Cerebellar cortex (tissue), 1 donor: ENCODE data around the gene PRLHR.
A peak's percentile ranks its signal among the peaks of the same experiment; 100 is the strongest.

Experiments used
- DNase-seq: peaks from one replicate; pipeline ENCODE4 v3.0.0-alpha.2; 2015; ENCODE audit warnings: low spot score

Gene PRLHR

DNA sequence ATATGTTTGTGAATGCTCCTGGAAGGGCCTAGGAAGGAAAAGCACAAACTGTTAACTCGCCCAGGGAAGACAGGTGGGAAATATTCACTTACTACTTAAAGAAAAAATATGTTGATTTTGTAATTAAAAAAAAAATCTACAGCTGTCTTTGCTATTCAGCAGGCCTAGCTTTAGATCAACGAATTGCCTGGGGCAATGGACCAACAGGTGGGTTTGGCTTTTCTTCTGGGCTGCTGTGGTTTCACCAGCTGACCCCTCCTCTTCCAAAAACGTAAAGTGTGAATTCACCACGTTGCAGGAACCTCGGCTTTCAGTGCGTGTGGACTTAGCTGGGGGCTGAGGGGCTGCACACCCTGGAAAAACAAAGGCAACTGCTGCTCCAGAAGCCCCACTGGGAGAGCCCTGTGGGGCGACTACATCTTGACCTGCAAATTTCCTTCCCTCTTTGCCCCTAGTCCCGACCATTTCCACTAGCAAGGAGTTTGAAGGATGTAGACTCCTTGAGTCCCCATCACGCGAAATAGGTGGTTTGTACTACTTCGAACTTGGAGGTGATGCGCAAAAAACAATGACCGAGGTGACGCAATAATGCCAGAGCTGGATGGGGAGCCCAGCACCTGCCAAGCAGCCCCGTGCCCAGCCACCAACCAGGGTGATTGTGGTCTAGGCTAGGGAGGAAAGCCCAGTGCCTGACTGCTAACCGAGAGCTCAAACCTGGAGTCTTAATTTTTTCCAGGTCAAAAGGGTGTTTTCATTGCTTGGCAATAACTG is 7.4 kb downstream of the PRLHR start:
- DNase-seq, result no peak

DNA sequence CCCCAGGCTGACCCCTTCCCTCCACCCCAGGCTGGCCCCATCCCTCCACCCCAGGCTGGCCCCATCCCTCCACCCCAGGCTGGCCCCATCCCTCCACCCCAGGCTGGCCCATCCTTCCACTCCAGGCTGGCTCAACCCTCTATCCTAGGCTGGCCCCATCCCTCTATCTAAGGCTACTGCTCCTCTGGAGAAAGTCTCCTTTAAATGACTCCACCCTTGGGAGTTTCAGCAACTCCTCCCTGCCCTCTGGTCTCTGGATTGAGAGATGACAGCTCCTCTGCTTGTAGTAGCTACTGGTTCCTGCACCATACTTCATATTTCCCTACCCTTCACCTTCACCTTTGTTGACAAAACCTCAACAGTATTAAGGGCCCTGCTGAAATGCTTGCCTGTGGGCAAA is 8.5 kb downstream of the PRLHR start:
- no peak for DNase-seq

DNA sequence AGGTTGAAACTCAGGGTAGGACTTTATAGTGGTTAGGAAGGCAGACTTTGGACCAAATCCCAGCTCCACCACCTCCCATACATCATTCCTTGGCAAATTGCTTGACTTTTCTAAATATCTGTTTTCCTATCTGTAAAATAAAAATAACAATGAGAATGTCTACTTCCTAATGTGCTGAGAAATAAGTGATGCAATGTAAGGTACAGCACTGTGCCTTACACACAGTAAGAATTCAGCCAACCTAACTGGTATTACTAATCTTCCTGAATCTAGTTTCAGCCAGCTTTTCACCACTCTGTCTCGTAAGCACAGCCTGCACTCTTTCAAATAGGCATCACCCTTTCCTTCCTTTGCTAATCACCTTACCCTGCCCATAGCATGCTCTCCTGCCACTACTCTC is 9.7 kb downstream of the PRLHR start:
- DNase-seq, result no peak

DNA sequence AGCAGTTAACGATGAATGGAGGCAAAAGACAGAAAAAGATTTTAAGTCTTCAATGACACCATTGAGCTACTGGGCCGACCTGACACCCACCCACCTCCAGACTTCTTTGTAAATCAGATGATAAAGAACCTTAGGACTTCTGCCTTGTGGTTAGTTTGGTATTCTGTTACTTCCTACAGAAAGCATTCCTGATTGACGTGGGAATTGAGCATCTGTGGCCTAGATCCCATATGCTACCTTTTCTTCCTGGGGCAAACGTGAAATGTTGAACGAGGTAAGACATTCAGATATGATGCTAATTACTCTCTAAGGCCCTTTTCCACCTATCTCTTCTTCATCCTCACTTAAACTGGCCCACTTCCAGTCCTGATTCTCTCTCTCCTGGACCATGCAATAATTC is 10.2 kb downstream of the PRLHR start:
- no peak for DNase-seq

DNA sequence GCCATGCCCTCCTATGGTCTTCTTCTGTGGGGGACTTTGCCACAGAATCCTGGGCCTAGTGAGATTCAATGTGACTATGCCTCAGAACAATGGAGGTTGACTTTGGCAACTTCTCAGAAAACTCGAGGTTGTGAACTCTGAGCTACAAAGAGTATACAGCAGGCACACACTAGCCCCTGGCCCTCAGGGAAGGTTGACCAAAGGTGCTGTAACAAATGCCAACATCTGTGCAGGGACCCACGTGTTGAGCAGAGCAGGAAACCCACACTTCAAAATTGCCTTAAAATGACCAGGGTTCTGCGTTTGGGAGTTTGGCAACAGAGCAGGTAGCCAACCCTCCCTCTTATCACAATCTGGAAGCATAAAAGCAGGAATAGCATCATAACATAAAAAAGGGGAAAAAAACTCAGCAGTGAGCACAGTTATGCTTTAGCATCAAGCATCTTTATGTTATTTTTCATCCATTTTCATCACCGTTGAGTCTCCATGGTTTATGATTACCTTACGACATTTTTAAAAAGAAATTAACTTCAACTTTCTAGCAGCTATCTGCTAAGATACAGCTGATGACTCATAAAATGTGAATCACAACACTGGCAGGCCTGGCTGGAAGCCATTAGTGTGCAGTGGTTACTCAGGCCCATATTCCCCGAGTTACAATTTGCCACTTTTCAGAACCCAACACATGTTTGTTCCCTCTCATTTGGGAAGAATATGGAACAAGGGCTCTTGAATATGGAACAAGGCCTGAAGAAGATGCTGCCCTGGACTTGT is 11.1 kb downstream of the PRLHR start:
- DNase-seq, result no peak

DNA sequence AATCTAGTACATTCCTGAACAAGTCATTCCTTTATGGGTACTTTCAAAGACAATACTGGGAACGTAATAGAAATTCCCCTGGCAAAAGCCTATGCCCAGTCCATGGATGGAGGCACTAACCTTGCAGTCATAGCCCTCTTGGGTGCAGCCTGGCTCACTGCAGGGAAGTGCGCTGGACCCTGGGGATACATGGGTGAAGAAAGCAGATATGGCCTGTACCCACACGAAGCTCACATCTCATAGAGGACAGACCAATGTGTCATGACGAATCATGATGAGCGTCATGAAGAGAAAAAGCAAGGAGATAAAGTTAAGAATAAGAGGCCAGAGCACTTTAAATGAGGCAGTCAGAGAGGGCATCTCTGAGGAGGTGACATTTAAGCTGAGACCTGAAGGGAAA is 11.8 kb downstream of the PRLHR start:
- no peak for DNase-seq

DNA sequence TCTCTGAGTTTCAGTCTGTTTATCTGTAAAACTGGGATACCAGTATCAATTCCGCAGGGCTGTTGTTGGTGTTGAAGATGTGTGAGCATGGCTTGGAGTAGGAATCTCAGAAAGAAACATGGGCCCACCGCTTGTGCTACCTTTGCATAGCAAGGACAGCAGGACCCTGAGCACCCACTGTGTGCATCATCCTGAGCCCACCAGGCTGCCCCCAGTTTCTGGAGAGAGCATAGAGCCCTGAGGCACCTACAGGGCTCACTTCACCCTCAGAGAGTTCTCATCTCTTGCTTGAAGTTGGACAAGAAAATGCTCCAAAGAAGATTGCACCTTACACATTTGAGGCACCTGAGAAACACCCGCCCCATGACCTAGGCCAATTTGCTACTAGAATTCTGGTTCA is 12.9 kb downstream of the PRLHR start:
- no peak for DNase-seq

DNA sequence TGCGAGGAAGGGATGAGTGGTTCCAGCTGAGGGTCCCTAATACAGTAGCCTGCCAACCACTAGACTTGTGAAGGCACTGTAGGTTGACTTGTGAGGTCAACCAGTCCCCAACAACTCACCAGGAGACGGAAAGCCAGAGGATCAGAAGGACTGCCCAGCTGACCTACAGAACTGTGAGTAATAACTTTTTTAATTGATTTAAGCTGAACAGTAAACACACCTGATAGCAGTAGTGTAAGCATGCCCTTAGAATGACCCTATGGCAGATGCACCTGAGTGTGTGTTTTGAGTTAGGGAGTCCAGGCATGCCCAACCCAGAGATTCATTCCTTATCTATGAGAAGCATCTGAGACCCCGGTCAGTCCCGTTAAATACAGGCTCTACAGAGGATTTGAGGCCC is 14.1 kb downstream of the PRLHR start:
- DNase-seq, result no peak

DNA sequence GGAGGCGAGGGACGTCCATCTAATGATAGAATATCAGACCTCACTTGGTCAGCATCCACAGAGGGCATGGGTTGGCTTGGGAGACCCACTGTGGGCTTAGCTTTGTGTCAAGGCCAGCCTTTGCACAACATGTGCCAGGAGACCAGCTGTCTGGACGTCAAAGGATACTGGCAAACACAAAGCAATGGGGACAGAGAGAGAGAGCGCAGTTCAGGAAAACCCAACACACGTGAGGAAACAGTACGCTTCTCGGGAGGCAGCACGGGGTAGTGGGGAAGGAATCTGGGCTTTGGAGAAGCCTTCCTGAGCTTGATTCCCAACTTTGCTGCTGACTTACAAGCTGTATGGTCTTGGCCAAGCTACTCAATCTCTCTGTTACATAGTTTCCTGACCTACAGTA is 14.7 kb downstream of the PRLHR start:
- no peak for DNase-seq

DNA sequence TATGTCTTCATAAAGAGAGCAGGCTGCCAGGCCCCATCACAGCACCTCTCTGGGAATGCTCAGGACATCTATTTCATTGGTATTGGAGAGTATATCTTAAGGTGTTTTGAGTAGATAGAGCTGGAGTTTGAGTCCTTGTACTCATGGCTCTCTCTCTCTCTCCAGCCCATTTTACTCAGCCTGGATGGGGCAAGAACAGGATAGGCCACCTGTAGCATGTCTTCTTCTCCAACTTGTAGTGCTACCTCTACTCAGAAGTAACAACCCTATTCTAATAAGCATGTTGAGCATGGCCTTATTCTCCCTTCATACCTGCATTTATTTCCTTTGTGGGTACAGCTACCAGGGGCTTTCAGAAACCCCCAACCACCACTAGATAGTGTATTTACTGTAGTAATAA is 21.9 kb downstream of the PRLHR start:
- DNase-seq, result no peak

DNA sequence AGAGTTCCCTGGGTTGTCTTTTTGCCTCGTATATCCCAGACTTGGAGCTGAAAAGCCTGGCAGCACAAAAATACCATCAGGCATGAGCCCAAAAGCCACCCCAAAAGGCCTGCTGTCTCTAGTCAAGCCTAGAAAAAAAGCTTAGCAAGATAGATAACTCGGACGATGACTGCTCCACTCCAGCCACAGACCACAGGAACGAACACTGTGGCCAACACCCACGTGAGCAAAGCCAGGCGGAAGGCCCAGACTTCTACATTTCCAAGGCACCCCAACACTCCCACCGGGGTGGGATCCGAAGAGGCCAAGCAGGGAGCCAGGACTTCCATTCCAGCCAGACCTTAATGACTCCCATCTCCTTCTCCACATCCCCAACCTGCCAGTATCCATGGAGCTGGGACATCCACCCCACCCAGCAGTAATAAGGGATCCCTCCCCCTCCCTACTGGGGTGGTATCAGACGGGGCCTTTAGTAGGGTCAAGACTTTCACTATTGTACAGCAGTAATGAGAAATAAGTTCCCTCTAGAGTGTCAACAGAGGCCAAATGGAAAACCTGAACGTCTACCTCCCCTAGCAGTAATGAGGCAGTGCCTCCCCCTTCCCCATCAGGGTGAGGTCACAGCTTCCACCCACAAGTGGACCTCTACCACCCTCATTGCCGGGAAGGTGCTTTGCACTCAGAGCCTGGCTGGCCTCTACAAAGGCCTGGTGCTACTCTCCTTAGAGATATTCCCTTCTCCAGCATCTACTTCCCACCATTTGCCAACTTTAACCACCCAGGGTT is 23.0 kb downstream of the PRLHR start:
- no peak for DNase-seq

DNA sequence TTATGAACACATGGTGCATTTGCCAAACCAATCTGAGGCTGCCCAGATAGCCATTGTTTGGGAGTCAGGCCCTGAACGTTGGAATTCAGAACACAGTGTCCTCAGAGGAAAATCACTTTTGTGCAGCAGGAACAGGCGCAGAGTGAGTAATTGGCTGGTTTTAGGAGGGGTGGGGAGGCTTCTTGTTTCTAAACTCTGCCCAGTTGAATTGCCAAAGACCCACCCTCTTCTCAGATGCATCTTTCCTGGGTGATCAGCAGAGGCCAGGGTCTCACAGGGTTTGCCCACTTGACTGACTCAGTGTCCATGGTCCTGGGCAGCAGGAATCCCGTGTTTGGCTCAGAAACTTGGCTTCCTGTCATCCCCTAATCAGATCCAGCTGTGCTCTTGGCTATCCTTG is 24.3 kb downstream of the PRLHR start:
- peak; percentile 19 for DNase-seq

DNA sequence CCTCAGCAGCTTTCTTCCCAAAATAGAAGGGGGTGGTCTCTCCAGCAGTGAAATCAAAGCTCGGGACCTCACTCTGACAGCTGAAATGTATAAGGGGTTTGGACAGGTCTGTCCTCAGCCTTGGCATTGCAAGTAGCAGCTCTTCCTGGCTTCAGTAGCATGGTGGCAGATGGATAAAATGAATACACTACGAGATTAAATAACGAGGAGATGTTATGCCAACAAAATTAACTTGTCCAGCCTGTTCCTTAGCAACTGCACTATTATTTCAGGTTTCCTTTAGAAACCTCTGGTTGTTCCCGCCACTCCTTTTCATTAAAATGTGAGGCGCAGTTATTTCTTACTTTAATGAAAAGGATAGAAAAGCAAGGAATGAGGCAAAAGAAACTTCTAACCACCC is 24.9 kb downstream of the PRLHR start:
- no peak for DNase-seq

DNA sequence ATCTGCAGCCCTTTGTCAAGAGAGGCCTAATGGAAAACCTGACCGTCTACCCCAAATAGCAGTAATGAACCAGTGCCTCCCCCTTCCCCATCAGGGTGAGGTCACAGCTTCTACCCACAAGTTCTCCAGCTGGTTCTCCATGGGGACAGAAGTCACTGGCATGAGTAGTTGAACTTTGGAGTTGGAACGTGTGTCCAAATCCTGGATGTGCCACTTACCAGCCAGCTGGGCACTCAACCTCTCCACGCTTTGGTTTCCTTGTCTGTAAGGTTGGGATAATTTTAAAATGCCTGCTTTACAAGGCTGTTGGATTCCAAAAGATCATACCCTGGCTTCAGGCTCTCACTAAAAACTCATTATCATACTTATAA is 25.6 kb downstream of the PRLHR start:
- DNase-seq, result no peak

DNA sequence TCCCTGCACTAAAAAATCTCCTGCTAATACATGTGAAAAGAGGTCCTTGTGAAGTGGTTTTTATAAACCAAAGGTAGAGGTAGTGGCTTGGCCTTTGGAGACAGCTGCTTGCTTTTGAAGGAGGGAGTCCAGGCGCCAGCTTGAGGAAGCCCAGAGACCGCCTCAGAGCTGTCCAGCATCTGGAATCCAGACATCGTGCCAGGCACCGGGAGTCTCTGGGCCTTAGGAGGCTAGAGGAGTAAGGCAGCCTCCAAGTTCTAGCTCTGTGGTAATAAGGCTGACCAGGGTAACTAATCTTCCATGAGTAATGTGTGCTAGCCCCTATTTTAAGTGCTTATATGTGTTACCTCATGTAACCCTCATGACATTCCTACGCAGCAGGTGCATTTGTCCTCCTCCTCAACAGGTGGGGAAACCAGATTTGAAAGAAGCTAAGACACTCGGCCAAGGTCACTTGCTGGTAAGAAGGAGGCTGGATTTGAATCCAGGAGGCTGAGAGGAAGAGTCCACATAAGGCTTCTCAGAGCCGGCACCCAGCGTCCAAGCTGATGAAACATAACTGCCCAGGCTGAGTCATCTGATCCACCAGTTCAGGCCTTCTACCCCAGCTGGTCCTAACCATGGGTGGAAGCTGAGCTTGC is 26.1 kb downstream of the PRLHR start:
- no peak for DNase-seq

DNA sequence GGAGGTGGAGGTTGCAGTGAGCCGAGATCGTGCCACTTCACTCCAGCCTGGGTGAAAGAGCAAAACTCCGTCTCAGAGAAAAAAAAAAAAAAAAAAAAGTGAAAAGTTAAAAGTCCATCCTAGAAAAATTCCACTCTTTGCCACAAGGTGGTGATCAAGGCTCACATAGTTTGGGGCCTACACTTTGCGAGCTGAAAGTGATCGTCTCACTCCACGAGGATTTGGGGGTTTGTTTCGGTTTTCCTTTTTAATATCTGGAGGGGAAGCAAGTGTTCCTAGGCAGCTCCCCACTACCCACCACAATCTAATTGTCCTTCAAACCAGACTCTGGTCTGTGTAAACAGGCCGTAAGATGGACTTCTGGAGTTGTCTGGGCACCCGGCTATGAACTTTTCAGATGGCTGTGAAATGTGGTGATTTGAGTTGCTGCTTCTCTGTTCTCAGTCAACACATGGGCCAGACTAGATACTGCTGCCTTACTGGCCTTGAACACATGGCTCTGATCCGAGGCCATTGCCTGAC is 27.1 kb downstream of the PRLHR start:
- DNase-seq, result peak; percentile 59

DNA sequence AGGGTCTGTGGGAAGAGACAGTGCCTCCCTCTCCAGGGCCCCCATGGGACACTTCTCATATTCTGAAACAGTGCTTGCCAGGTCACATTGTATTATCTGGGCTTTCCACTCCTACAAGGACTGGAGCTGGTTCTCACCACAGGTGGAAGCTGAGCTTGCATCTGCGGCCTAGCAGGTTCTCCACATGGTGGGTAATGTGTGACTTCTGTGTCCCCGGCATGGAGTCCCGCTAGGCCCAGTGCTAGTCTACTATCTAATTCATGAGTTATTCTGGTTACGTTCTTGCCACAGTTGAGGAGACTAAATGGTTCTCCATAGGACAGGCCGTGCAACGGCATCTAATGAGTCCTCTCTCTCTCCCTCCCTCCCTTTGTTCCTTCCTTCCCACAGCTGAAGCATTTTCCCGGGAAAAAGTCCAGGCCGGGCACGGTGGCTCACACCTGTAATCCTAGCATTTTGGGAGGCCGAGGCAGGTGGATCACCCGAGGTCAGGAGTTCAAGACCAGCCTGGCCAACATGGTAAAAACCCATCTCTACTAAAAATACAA is 27.7 kb downstream of the PRLHR start:
- DNase-seq, result no peak

DNA sequence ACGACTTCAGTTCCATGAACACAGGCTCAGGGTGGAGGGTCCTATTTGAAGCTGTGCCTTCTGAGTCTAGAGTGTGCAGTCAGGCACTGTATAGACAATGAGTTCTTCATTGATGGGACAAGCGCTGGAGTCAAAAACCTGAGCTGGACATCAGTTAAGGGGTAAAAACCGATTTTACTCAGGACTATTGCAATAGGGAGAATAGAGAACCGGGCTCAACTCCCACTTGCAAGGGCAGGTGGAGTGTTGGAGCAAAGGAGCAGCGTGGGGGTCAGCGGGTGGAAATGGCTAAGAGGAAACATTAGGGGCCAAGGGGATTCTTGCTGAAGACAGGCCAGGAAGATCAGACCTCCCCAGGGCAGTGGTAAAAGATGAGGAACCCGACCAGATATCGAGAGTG is 28.5 kb downstream of the PRLHR start:
- DNase-seq, result no peak

DNA sequence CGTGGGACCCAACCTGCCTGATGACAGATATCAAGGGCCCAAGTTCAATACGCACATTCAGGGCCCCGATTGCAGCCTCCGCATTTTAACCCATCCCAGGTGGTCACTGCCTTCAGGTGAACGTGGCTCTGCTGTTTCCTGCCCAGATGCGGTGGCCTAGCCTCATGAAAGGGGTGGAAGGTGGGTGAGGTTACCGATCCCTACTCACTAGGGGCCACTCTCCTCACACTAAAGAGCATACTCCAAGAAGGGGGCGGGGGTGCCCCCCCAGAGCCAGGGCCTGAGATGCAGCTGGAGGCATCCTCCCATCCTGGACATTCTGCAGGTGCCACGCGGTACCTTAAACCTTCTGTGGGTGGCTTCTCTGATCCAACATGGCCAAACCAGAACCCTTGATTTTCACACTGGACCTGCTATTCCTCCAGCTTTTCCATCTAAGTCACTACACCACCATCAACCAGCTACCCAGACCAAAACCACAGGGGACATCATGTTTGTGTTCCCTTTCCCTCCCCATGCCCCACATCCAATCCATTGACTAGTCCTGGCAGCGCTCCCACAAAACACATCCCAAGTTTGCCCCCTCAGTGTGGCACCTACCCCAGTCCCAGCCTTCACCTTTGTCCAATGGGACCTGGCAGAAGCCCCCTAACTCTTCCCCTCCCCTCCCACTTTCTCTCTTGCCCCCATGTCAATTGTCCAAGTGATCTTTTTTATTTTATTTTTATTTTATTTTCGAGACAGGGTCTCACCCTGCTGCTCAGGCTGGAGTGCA is 30.0 kb downstream of the PRLHR start:
- DNase-seq, result no peak

DNA sequence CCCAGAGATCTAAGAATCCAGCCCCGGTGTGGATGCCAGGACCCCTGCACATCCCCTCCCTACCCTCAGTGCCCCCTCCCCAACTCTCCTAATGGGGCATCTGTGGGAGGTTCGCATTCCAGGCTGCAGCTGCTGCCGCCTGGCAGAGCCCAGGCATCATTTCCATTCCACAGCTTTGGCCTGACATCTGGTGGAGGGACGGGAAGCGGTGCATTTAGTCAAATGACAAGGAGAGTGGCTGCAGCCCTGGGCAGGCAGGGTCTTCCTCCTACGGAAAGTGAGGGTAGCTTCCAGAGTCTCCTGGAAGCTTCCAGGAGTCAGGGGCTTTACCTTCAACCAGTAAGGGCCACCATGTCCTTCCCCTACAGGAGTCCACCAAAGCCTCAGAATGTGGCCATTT is 30.8 kb downstream of the PRLHR start:
- DNase-seq, result no peak

DNA sequence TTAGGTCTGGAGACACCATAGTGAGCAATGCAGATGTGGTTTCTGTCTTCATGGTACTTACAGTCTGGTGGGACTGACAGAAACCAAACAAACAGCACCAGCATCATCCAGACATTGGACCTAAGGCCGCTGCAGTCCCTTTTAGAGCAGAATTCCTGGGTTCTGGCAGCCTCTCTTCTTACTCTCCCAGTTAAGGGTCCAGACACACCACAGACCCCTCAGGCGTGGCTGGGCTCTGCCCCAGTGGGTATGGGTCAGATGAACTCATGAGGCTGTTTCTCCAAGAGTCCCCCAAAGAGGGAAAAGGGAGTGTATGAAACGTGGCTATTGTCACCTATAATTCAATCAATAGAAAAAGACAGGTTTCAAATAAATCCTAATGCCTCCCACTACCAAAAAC is 31.3 kb downstream of the PRLHR start:
- no peak for DNase-seq
